Thoracic aorta (tissue), 2 donors: Measurements from ENCODE around the gene RPS19. TPM values are rescaled to one million over a fixed set of nuclear protein-coding genes. Genes with fewer than 3 reads are reported as not detected.

Experiments
- ATAC-seq: fragments of 150-250 bp; one replicate; pipeline ENCODE4 v1.8.0; 2017; ENCODE audit warnings: low read depth; ENCODE audit not compliant: insufficient number of reproducible peaks, low FRiP score
- DNase-seq: peaks from one replicate; pipeline ENCODE4 v3.0.0-alpha.2; 2020; ENCODE audit warnings: low spot score
- H3K27ac ChIP-seq, 2 donors: fragments of 200-600 bp; sonication (generic); 1 replicate in 1 of 2; 2 replicates in 1 of 2; pipeline ENCODE4 v1.5.1; 2016; ENCODE audit warnings: mild to moderate bottlenecking in 2 of 2, moderate library complexity in 2 of 2
- H3K27me3 ChIP-seq: fragments of 200-600 bp; sonication (generic); replicated peaks from 2 replicates; pipeline ENCODE4 v1.6.0; 2016; ENCODE audit warnings: mild to moderate bottlenecking; ENCODE audit not compliant: insufficient read depth
- H3K36me3 ChIP-seq: fragments of 200-600 bp; sonication (generic); one replicate; pipeline ENCODE4 v1.5.1; 2016
- H3K4me1 ChIP-seq, 2 donors: fragments of 200-600 bp; sonication (generic); 1 replicate in 1 of 2; 2 replicates in 1 of 2; pipeline versions ENCODE4 v1.5.1 to v1.6.0; 2016; ENCODE audit warnings: low read depth in 2 of 2, mild to moderate bottlenecking in 1 of 2; ENCODE audit not compliant: control insufficient read depth in 1 of 2
- H3K4me3 ChIP-seq: fragments of 200-600 bp; sonication (generic); 2 replicates; pipeline ENCODE4 v1.5.1; 2016; ENCODE audit warnings: mild to moderate bottlenecking
- H3K9me3 ChIP-seq: fragments of 200-600 bp; sonication (generic); 2 replicates; pipeline ENCODE4 v1.5.1; 2016
- total RNA-seq, 2 donors: library from RNA; depleted of rRNA; stranded (reverse); fragments of >200 nt; gene quantifications; one replicate each; pipeline versions ENCODE4 v1.1.0 to v1.2.3, GENCODE V29; 2016
- TF ChIP-seq, protein P1 (sequence below): fragments of 200-600 bp; sonication (generic); IDR thresholded peaks from one replicate; pipeline ENCODE4 v1.5.1; 2019; ENCODE audit warnings: antibody characterized with exemption

The RPS19 gene
- total RNA-seq, 2 donors from 2014 or later: 347 to 429 TPM

DNA sequence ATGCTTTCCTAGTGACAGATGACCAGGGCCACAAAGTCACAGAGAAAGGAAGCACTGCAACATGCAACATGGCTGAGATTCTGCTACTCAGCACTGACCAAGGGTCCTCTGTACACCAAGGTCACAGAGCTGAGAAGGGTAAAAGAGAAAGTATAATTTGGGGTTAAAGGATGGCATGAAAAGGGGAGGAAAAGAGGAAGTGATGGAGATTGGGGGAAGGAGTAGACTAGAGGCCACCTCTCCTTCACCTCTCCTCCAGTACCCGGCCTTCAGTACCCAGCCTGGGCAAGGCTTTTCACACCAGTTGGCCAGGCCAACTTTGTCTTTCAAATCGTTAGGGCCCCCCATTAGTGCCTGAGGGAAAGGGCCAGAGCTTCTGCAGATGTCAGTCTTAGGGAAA is 6.3 kb upstream of the RPS19 start:
- Histone ChIP-seq H3K4me3 (no peak overlapping the region), H3K36me3 (no peaks in the 10 kb centered on the region), H3K27me3 (no peaks in the 10 kb centered on the region), H3K27ac (no peak overlapping the region), H3K4me1 (no peaks in the 10 kb centered on the region), H3K9me3 (no peaks in the 10 kb centered on the region)
- DNase-seq (no peak), ATAC-seq (no peak)
- TF ChIP-seq, protein P1, sequence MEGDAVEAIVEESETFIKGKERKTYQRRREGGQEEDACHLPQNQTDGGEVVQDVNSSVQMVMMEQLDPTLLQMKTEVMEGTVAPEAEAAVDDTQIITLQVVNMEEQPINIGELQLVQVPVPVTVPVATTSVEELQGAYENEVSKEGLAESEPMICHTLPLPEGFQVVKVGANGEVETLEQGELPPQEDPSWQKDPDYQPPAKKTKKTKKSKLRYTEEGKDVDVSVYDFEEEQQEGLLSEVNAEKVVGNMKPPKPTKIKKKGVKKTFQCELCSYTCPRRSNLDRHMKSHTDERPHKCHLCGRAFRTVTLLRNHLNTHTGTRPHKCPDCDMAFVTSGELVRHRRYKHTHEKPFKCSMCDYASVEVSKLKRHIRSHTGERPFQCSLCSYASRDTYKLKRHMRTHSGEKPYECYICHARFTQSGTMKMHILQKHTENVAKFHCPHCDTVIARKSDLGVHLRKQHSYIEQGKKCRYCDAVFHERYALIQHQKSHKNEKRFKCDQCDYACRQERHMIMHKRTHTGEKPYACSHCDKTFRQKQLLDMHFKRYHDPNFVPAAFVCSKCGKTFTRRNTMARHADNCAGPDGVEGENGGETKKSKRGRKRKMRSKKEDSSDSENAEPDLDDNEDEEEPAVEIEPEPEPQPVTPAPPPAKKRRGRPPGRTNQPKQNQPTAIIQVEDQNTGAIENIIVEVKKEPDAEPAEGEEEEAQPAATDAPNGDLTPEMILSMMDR: no peak

DNA sequence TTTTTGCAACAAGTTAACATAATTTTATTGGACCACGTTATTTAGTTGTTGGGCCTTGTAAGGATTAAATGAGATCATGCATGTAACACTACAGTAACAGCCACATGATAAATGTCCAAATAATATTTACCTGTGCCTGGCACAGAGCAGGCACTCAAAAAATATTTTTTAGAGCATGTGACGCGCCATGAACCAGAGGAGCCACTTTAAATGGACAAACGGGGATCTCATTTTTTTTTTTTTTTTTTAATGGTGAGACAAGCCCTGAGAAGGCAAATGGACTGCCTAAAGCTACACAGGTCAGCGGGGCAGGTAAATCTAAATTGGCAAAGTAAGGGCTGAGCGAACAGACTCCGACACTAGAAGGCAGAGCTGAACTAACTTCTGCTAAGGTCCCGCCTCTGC is 840 bp upstream of the RPS19 start:
- no peak for ATAC-seq
- Histone ChIP-seq H3K27me3 (no peaks in the 10 kb centered on the region), H3K27ac (peak overlapping the region; percentile 95), H3K9me3 (no peaks in the 10 kb centered on the region), H3K36me3 (peaks cover 23% of the 10 kb centered on the region), H3K4me1 (peaks cover 22 to 30% of the 10 kb centered on the region in 2 donors), H3K4me3 (peak overlapping the region; percentile 96)
- TF ChIP-seq, protein P1: no peak
- DNase-seq: no peak

DNA sequence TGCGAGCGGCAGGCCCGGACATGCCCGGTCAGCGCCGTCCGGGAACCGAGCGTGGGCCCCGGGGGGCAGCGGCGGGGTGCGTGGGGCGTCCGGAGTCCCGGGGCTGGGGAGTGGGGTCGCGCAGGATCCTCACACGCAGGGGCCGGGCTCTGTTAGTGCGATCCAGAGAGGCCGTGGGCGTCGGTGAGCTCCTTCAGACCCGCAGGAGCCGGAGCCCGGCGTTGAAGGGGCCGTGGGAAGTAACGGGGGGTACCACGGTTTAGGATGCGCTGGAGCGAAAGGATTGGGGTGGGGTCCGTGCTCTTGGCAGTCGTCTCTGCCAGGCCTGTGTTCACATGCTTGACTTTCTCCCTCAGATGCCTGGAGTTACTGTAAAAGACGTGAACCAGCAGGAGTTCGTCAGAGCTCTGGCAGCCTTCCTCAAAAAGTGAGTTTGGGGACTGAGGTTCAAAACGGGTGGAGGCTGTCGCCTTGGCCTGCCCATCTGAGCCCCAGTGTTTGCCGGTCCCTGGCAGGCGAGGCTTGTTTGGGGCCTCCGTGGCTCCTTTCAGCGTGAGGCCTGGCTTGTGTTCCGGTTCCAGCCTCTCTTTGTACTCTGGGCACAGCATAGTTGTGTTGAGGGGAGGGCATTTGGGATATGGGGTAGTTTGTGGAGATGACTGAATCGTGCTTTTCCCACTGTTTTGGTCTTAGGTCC is 512 bp downstream of the RPS19 start:
- TF ChIP-seq, protein P1: no peak
- peaks cover 36% of the 10 kb centered on the region for H3K36me3 ChIP-seq
- H3K9me3 ChIP-seq: no peaks in the 10 kb centered on the region
- H3K27me3 ChIP-seq: no peaks in the 10 kb centered on the region
- ATAC-seq: no peak
- H3K27ac ChIP-seq: peak overlapping the region; percentile 95
- H3K4me1 ChIP-seq: peaks cover 22 to 30% of the 10 kb centered on the region in 2 donors
- DNase-seq: no peak
- H3K4me3 ChIP-seq: peak overlapping the region; percentile 96

DNA sequence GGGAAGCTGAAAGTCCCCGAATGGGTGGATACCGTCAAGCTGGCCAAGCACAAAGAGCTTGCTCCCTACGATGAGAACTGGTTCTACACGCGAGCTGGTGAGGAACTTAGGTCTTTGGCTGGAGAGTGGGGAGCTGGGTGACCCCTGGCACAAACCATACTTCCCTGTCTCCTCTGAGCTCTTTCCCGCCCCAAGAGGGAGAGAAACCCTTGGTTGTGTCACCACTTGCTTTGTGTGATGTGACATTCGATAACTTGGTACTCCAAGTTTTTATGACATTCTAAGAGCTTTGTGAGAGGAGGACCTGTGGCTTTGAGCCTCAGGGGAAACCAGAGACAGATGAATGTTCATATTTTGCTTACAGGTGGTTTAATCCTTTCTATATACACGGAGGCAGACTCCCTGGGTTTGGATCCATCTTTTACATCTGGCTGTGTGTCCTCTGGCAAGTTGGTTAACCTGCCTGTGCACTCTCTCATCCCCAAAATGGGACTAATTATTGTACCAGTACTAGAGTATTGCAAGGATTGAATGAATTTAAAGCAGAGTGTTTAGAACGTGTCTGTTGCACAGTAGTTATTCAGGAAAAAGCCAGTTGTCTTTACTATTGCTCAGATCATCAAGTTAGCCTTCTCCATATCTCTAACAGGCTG is 1.2 kb downstream of the RPS19 start:
- Histone ChIP-seq H3K27ac (peak overlapping the region; percentile 95), H3K9me3 (no peaks in the 10 kb centered on the region), H3K4me1 (peaks cover 22 to 30% of the 10 kb centered on the region in 2 donors), H3K27me3 (no peaks in the 10 kb centered on the region), H3K36me3 (peaks cover 37% of the 10 kb centered on the region), H3K4me3 (peak overlapping the region; percentile 96)
- no peak for ATAC-seq
- no peak for DNase-seq
- TF ChIP-seq, protein P1: no peak

DNA sequence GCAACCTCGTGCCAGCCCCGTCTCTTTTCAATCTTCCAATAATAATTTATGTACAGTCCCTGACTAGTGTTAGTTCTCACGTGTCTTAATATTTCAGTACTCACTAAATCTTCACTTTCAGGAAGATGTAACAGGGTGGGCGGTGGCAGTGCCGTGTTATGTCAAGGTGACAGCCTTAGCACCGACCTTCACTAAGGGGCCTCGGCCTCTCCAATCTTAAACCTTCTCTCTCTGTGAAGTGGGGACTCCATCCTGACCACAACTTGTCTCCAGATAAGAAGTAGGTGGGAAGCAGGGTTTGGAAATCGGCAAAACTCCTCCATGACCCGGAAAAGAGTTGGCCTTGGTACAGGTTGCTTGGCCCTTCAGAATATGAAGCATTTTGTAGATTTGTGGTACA is 1.8 kb downstream of the RPS19 start:
- Histone ChIP-seq H3K9me3 (no peaks in the 10 kb centered on the region), H3K4me1 (peaks cover 22 to 30% of the 10 kb centered on the region in 2 donors), H3K27ac (no peak overlapping the region), H3K4me3 (peak overlapping the region; percentile 23), H3K36me3 (peaks cover 37% of the 10 kb centered on the region), H3K27me3 (no peaks in the 10 kb centered on the region)
- no peak for DNase-seq
- TF ChIP-seq, protein P1: no peak
- no peak for ATAC-seq
